Measurements from ENCODE around the gene GRK7.

The GRK7 gene

DNA sequence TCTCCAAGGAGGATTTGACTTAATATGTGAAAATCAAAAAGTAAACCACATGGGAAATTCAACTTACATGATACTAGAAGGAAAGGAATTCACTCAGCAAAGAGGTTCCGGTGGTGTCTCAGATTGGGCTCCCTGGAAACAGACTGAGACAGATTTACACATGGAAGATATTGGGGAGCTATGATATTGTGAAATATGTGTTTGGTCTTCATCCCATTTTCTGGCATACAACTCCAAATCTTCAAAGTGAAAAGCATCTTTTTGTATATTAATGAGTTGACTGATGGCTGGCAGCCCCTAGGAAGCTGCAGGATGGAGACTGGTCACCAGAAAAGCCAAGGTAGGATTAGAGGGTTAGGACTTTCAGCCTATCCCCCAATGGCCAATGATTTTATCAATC lies 29.3 kb downstream of the GRK7 start:
- no peak overlapping the region for H3K4me3 ChIP-seq (ENCODE audit: low read length in 2 of 2)
- no peak overlapping the region for H3K9ac ChIP-seq (ENCODE audit: low read depth in 1 of 2, low read length in 2 of 2)
- no peak overlapping the region for H3K27ac ChIP-seq (ENCODE audit: low read depth in 2 of 2, low read length in 2 of 2)
- no peaks in the 10 kb centered on the region for H3K27me3 ChIP-seq (ENCODE audit: control insufficient read depth in 2 of 2, insufficient read depth in 2 of 2, low read length in 2 of 2)
- H3K4me1 ChIP-seq (ENCODE audit: control insufficient read depth in 2 of 2, insufficient read depth in 2 of 2, low read length in 2 of 2): peaks cover 4 to 13% of the 10 kb centered on the region in 2 donors
- H3K36me3 ChIP-seq (ENCODE audit: control insufficient read depth in 2 of 2, insufficient read depth in 2 of 2, low read length in 2 of 2): no peaks in the 10 kb centered on the region
- H3K9me3 ChIP-seq (ENCODE audit: control insufficient read depth in 2 of 2, low read length in 2 of 2): no peaks in the 10 kb centered on the region

DNA sequence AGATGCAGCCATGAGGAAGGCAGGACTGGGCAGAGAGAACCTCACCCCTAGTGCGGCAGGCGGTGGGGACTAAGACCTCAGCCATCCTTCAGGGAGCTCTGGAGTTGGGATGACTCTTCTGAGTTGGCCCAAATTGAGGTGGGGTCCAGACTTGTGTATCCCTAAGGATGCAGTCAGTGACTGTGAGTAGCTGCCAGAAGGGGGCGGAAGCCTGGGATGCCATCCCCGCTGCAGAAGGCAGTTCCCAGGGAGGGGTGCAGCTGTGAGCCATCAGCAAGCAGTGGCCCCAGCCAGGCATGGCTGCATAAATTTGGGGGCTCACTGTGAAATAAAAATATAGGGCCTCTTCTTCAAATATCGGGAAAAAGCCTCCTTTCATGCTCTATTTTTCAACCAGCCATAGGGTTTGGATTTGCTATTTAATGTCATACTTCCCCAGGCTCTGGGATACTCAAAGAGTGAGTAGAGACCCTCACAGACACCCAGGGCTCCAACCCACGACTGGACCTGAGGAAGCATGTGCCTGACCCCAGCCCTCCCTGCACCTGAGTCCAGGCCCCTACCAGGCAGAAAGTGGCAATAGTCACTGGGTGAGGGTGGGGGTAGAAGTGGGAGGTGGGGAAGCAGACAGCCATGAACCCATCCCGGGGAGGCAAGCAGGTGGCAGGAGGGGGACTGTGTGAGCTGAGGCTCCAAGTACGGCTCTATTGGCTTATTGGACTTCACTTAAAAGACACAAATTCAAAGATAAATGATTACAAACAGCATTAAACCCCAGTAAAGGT lies 30.5 kb downstream of the GRK7 start:
- Histone ChIP-seq H3K4me3 (ENCODE audit: low read length in 2 of 2) (no peak overlapping the region), H3K9me3 (ENCODE audit: control insufficient read depth in 2 of 2, low read length in 2 of 2) (no peaks in the 10 kb centered on the region), H3K27me3 (ENCODE audit: control insufficient read depth in 2 of 2, insufficient read depth in 2 of 2, low read length in 2 of 2) (no peaks in the 10 kb centered on the region), H3K4me1 (ENCODE audit: control insufficient read depth in 2 of 2, insufficient read depth in 2 of 2, low read length in 2 of 2) (peaks cover 10 to 21% of the 10 kb centered on the region in 2 donors), H3K27ac (ENCODE audit: low read depth in 2 of 2, low read length in 2 of 2) (no peak overlapping the region), H3K36me3 (ENCODE audit: control insufficient read depth in 2 of 2, insufficient read depth in 2 of 2, low read length in 2 of 2) (no peaks in the 10 kb centered on the region), H3K9ac (ENCODE audit: low read depth in 1 of 2, low read length in 2 of 2) (no peak overlapping the region)

DNA sequence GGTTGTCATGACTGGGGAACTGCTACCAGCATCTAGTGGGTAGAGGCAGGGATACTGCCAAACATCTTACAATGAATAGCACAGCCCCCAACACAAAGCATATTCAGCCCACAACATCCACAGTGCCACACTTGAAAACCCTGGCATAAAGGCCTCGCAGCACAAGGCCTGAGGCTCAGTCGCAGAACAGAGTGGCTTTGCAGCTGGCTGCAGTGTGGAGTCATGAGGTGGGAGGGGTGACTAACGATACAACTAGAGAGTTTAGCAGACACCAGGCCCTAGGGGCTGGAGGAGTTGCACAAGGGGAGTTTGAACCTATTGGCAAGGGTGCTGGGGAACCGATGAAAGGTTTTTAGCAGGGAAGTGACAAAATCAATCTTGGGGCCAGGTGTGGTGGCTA lies 32.1 kb downstream of the GRK7 start:
- H3K27ac ChIP-seq (ENCODE audit: low read depth in 2 of 2, low read length in 2 of 2): no peak overlapping the region
- H3K36me3 ChIP-seq (ENCODE audit: control insufficient read depth in 2 of 2, insufficient read depth in 2 of 2, low read length in 2 of 2): no peaks in the 10 kb centered on the region
- no peaks in the 10 kb centered on the region for H3K9me3 ChIP-seq (ENCODE audit: control insufficient read depth in 2 of 2, low read length in 2 of 2)
- no peaks in the 10 kb centered on the region for H3K27me3 ChIP-seq (ENCODE audit: control insufficient read depth in 2 of 2, insufficient read depth in 2 of 2, low read length in 2 of 2)
- no peak overlapping the region for H3K9ac ChIP-seq (ENCODE audit: low read depth in 1 of 2, low read length in 2 of 2)
- H3K4me1 ChIP-seq (ENCODE audit: control insufficient read depth in 2 of 2, insufficient read depth in 2 of 2, low read length in 2 of 2): peaks cover 10 to 21% of the 10 kb centered on the region in 2 donors
- H3K4me3 ChIP-seq (ENCODE audit: low read length in 2 of 2): no peak overlapping the region

DNA sequence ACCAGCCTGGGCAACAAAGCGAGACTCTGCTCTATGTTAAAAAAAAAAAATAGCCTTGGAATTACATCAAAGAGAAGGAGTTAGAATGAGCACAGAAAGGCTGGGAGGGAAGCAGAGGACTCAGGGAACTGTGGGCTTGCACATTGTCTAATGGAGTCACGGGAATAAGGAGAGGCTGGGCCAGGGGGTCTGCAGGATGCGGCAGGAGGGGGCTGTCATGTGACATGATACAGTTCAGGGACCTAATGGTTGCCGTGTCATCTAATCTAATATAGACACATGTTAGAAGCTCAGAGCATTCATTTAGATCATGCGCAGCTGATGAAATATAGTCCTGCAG lies 32.5 kb downstream of the GRK7 start:
- peaks cover 10 to 21% of the 10 kb centered on the region in 2 donors for H3K4me1 ChIP-seq (ENCODE audit: control insufficient read depth in 2 of 2, insufficient read depth in 2 of 2, low read length in 2 of 2)
- no peaks in the 10 kb centered on the region for H3K9me3 ChIP-seq (ENCODE audit: control insufficient read depth in 2 of 2, low read length in 2 of 2)
- H3K27me3 ChIP-seq (ENCODE audit: control insufficient read depth in 2 of 2, insufficient read depth in 2 of 2, low read length in 2 of 2): no peaks in the 10 kb centered on the region
- no peak overlapping the region for H3K4me3 ChIP-seq (ENCODE audit: low read length in 2 of 2)
- H3K9ac ChIP-seq (ENCODE audit: low read depth in 1 of 2, low read length in 2 of 2): no peak overlapping the region
- H3K27ac ChIP-seq (ENCODE audit: low read depth in 2 of 2, low read length in 2 of 2): peak overlapping the region in 1 of 2 donors; percentile 79
- H3K36me3 ChIP-seq (ENCODE audit: control insufficient read depth in 2 of 2, insufficient read depth in 2 of 2, low read length in 2 of 2): no peaks in the 10 kb centered on the region

DNA sequence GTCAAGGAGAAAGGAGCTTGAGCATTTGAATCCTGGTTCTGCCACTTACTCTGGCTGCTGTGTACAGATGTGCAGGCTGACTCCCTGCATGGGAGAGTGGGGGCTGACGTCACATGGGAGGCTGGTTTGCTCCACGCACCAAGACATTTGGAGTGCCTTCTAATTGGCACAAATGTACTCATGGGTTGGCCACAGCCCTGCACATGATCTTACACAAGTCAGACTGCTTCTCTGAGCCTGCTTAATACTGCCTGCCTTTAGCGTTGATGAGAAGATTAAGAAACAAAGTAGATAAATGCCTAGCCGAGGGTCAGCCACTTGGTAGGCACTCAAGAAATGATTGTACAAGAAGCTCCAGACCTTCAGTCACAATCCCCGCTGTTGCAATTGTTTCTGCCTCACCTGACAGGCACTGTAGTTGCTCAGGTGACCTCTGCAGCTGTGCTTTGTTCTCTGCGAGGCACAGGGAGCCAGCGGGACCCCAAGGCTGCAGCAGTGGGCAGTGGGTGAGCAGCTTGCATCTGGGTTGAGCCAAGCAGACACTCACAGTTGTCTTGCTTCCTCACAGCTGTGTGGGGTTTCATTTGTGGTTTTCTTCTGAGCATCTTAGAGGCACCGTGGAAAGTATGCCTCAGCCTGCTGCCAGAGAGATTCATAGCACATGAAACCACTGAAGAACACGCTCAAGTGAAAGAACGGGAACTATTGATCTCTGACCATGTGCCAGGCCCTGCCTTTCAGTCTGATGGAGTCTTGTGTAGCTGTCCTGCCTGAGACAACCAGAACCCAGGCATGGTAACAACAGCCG lies 33.1 kb downstream of the GRK7 start:
- no peaks in the 10 kb centered on the region for H3K9me3 ChIP-seq (ENCODE audit: control insufficient read depth in 2 of 2, low read length in 2 of 2)
- H3K4me1 ChIP-seq (ENCODE audit: control insufficient read depth in 2 of 2, insufficient read depth in 2 of 2, low read length in 2 of 2): peaks cover 10 to 21% of the 10 kb centered on the region in 2 donors
- peak overlapping the region; percentile 74 to 79 for H3K27ac ChIP-seq (ENCODE audit: low read depth in 2 of 2, low read length in 2 of 2)
- no peaks in the 10 kb centered on the region for H3K27me3 ChIP-seq (ENCODE audit: control insufficient read depth in 2 of 2, insufficient read depth in 2 of 2, low read length in 2 of 2)
- peak overlapping the region; percentile 3 to 51 for H3K4me3 ChIP-seq (ENCODE audit: low read length in 2 of 2)
- no peaks in the 10 kb centered on the region for H3K36me3 ChIP-seq (ENCODE audit: control insufficient read depth in 2 of 2, insufficient read depth in 2 of 2, low read length in 2 of 2)
- no peak overlapping the region for H3K9ac ChIP-seq (ENCODE audit: low read depth in 1 of 2, low read length in 2 of 2)

DNA sequence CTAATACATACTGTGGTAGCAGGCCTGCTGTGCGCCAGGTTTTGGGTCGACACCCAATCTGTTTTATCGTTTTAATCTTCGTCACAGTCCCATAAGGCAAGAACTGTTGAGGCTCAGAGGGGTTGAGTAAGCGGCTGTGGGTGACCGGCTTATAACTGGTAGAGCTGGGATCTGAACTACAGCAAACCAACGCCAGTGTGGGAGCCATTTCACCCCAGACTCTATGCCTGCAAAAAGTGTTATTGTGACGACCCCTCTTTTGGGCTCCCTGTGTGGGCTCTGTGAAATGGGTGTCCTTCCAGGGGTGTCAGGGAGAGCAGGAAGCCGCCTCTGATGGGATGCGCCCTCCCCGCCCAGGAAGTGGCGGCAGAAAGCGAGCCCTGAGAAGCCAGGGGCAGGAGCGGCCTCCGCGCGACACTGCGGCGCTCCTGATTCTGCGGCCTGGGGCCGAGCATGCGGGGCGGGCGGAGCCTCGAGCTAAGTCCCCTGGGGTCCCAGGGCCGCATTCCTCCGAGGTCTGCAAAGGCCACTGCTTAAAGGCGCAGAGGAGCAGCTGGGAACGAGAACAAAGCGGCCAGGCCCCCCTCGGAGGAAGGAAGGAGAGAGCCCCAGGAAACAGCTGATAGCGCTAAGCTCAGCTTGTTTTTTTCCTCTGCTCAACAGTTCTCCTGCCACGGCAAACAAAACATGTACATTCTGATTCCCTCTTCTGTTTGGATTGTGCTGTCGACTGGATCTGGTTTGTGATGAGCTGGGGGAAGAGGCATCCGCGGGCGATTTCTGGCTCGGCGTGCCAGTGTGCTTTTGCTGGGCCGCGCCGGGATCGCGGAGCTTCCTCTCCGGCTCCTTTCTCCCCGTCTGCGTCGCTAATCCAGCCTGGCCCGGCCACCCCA lies 33.9 kb downstream of the GRK7 start:
- peak overlapping the region; percentile 66 to 68 for H3K9ac ChIP-seq (ENCODE audit: low read depth in 1 of 2, low read length in 2 of 2)
- H3K27ac ChIP-seq (ENCODE audit: low read depth in 2 of 2, low read length in 2 of 2): peak overlapping the region; percentile 74 to 79
- no peaks in the 10 kb centered on the region for H3K27me3 ChIP-seq (ENCODE audit: control insufficient read depth in 2 of 2, insufficient read depth in 2 of 2, low read length in 2 of 2)
- H3K9me3 ChIP-seq (ENCODE audit: control insufficient read depth in 2 of 2, low read length in 2 of 2): no peaks in the 10 kb centered on the region
- peaks cover 10 to 21% of the 10 kb centered on the region in 2 donors for H3K4me1 ChIP-seq (ENCODE audit: control insufficient read depth in 2 of 2, insufficient read depth in 2 of 2, low read length in 2 of 2)
- peak overlapping the region; percentile 51 to 73 for H3K4me3 ChIP-seq (ENCODE audit: low read length in 2 of 2)
- no peaks in the 10 kb centered on the region for H3K36me3 ChIP-seq (ENCODE audit: control insufficient read depth in 2 of 2, insufficient read depth in 2 of 2, low read length in 2 of 2)

DNA sequence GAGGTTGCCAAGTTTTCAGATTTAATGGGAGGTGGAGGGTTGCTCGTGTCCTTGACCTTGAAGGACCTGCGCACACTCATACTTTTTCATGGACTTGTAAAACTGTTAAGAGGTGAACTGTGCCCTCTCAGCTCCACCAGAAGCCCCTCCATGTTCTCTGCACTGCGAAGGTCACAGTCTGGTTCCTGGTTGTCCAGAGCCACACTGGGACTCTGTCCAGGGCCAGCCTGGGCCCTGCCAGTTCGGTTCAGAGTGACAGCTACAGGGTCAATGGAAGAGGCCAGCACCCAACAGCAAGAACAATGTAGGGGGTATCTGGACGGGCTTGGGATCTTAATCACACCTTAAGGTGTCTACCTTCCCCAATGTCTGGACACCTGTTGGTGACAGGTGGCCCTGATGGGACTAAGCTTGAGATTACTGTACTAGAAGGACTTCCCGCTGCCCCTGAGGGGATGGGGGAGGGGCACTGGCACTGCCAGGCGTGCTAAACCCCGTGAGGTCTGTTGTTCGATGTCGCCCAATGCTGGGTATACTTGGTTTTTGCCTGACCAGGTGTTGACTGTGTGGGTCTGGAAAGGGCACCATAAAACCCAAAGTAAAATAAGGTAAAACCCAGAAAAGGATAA lies 34.7 kb downstream of the GRK7 start:
- Histone ChIP-seq H3K9me3 (ENCODE audit: control insufficient read depth in 2 of 2, low read length in 2 of 2) (no peaks in the 10 kb centered on the region), H3K4me1 (ENCODE audit: control insufficient read depth in 2 of 2, insufficient read depth in 2 of 2, low read length in 2 of 2) (peaks cover 10 to 21% of the 10 kb centered on the region in 2 donors), H3K36me3 (ENCODE audit: control insufficient read depth in 2 of 2, insufficient read depth in 2 of 2, low read length in 2 of 2) (no peaks in the 10 kb centered on the region), H3K9ac (ENCODE audit: low read depth in 1 of 2, low read length in 2 of 2) (peak overlapping the region; percentile 66 to 68), H3K4me3 (ENCODE audit: low read length in 2 of 2) (peak overlapping the region; percentile 51 to 73), H3K27me3 (ENCODE audit: control insufficient read depth in 2 of 2, insufficient read depth in 2 of 2, low read length in 2 of 2) (no peaks in the 10 kb centered on the region), H3K27ac (ENCODE audit: low read depth in 2 of 2, low read length in 2 of 2) (peak overlapping the region; percentile 74 to 79)

DNA sequence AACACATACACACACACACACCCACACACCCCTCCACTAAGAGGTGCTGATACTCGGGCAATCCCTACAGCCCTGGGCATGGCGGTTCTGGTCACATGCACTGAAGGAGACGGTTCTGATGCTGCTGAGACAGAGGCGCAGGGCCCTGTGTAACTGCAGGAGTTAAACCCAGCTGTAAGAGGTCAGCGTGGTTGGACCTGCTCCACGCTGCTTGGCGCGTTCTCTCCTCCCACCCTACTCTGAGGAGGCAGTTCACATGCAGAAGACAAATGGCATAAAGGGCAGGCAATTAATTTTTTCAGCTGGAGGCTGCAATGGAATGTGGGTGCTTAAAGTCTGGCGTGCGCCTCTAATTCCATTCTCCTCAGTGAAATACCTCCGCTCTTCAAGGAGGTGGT lies 35.2 kb downstream of the GRK7 start:
- Histone ChIP-seq H3K27me3 (ENCODE audit: control insufficient read depth in 2 of 2, insufficient read depth in 2 of 2, low read length in 2 of 2) (no peaks in the 10 kb centered on the region), H3K36me3 (ENCODE audit: control insufficient read depth in 2 of 2, insufficient read depth in 2 of 2, low read length in 2 of 2) (no peaks in the 10 kb centered on the region), H3K4me1 (ENCODE audit: control insufficient read depth in 2 of 2, insufficient read depth in 2 of 2, low read length in 2 of 2) (peaks cover 10 to 21% of the 10 kb centered on the region in 2 donors), H3K9me3 (ENCODE audit: control insufficient read depth in 2 of 2, low read length in 2 of 2) (no peaks in the 10 kb centered on the region), H3K27ac (ENCODE audit: low read depth in 2 of 2, low read length in 2 of 2) (peak overlapping the region in 1 of 2 donors; percentile 79), H3K9ac (ENCODE audit: low read depth in 1 of 2, low read length in 2 of 2) (no peak overlapping the region), H3K4me3 (ENCODE audit: low read length in 2 of 2) (no peak overlapping the region)

DNA sequence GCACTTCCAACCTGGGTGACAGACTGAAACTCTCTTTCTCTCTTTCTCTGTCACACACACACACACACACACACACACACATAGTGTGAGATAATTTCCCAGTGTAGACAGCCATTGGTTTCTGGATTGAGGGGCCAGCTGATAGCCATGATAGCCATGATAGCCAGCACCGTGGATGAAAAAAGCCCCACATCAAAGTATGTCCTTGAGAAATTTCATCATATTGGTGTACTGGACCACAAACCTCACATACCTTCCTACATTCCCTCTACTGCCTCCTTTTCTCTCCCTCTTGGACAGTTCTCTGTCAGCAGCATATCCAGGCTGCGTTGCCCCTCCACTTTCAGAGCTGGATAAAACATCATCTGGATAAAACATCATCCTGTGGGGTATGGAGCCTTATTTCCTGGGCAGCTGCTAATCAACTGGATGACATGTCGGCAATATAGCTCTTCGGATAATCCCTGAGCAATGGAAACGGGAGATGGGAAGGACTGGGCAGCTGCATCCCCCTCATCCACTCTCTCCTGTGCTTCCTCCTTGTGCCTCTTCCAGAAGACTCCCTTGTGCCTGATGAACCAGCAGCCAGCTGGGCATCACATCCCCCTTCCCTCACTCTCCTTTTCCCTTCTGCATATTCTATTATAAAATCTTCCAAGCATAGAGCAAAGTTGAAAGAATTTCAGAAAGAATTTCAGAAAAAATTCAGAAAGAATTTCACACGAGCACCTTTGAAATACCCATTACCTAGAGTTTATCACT lies 39.3 kb downstream of the GRK7 start:
- Histone ChIP-seq H3K4me1 (ENCODE audit: control insufficient read depth in 2 of 2, insufficient read depth in 2 of 2, low read length in 2 of 2) (peaks cover 6 to 7% of the 10 kb centered on the region in 2 donors), H3K27ac (ENCODE audit: low read depth in 2 of 2, low read length in 2 of 2) (no peak overlapping the region), H3K4me3 (ENCODE audit: low read length in 2 of 2) (no peak overlapping the region), H3K36me3 (ENCODE audit: control insufficient read depth in 2 of 2, insufficient read depth in 2 of 2, low read length in 2 of 2) (no peaks in the 10 kb centered on the region), H3K9me3 (ENCODE audit: control insufficient read depth in 2 of 2, low read length in 2 of 2) (no peaks in the 10 kb centered on the region), H3K9ac (ENCODE audit: low read depth in 1 of 2, low read length in 2 of 2) (no peak overlapping the region), H3K27me3 (ENCODE audit: control insufficient read depth in 2 of 2, insufficient read depth in 2 of 2, low read length in 2 of 2) (no peaks in the 10 kb centered on the region)

All from mucosa of rectum (tissue), 2 donors.